Right ventricle myocardium superior (tissue), 1 donor: Measurements from ENCODE around the gene BRPF3. TPM values are rescaled to one million over a fixed set of nuclear protein-coding genes. Genes with fewer than 3 reads are reported as not detected.
"Not testable (repeated sequence)": the region's sequence is repeated elsewhere in the genome, so short reads cannot be mapped to it uniquely, and the experiment has no call there.

Experiments used
- ATAC-seq: fragments of 200-7000 bp; cut with Tn5 transposase; one replicate; pipeline ENCODE4 v1.9.1; 2020; ENCODE audit warnings: mild to moderate bottlenecking; ENCODE audit not compliant: poor library complexity
- DNase-seq: peaks from one replicate; pipeline ENCODE4 v3.0.0-alpha.2; 2020
- intact Hi-C: fragments of 100-400 bp; cut with DNase I; formaldehyde crosslinking; loops from one replicate; pipeline ENCODE4 v1.11.2; 2022
- total RNA-seq: library from RNA; stranded (reverse); fragmentation: NEBNext Ultra II Directional; extraction: Animal tissue kit (Norgen Biotek cat#: 25700); gene quantifications from one replicate; pipeline ENCODE4 v1.2.1, GENCODE V29; 2021
- donor health status: DM: no; HTN: yes; CAD: no; lungs with severe emphysema.

Gene BRPF3
- total RNA-seq, 1 donor from 2014 or later: 17.8 TPM

DNA sequence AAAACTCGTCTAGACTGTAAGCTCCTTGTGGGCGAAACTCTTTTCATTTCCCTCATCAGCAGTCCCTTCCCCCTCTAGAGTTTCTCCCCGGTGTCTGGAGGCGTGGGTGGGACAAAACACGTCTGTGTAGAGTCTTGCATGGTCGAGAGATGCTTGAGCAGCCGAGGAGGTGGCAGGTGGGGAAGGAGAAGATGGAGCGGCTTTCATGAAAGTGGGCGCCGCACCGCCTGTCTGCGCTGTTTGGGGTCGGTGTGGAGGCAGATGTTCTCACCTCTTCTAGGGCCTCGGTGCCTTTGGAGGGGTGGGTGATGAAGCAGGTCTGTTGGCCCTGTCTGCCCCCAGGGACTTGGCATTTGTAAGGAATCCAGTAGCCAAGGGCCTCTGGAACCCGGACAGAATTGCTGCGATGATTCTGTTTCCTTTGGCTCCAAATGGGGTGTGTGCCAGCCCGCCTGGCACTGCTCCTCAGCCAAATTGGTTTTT is 1.2 kb downstream of the BRPF3 start:
- ATAC-seq (no peak), DNase-seq (no peak)

DNA sequence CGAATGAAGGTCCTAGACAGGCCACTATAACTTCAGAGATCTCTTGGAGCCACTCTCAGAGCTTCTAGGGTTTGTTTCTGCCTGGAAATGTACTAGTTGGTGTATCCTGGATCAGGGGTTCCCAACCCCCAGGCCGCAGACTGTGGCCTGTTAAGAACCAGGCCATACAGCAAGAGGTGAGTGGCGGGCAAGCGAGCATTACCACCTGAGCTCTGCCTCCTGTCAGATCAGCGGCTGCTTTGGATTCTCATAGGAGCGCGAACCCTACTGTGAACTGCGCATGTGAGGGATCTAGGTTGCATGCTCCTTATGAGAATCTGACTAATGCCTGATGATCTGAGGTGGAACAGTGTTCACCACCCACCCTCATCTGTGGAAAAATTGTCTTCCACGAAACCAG is 2.4 kb downstream of the BRPF3 start:
- ATAC-seq (no peak), DNase-seq (no peak)
- intact Hi-C loops: loop anchor here (5.0 to 10.0 kb wide), 2 partner anchors 74 to 172 kb away; partner anchors contain the start of gene MAPK14

More for the DNA sequence above, 1.2 kb downstream of the BRPF3 start:
- intact Hi-C loops: loop anchor here (5.0 to 10.0 kb wide), 2 partner anchors 73 to 170 kb away; partner anchors contain the start of gene MAPK14

DNA sequence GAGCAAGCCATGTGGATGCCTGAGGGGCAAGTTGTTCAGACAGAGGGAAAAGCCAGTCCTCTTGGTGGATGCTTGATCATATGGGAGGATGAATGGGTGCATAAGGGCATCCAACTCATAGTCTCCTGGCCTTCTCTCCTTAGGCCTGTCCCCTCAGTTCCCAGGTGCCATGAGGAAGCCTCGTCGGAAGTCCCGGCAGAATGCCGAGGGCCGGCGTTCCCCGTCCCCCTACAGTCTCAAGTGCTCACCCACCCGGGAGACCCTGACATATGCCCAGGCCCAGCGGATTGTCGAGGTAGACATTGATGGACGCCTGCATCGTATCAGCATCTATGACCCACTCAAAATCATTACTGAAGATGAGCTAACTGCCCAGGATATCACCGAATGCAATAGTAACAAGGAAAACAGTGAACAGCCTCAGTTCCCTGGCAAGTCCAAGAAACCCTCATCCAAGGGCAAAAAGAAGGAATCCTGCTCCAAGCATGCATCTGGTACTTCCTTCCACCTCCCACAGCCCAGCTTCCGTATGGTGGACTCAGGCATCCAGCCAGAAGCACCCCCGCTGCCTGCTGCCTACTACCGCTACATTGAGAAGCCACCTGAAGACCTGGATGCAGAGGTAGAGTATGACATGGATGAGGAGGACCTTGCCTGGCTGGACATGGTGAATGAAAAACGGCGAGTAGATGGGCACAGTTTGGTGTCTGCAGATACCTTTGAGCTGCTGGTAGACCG is 3.8 kb downstream of the BRPF3 start:
- intact Hi-C loops: no loop called here

DNA sequence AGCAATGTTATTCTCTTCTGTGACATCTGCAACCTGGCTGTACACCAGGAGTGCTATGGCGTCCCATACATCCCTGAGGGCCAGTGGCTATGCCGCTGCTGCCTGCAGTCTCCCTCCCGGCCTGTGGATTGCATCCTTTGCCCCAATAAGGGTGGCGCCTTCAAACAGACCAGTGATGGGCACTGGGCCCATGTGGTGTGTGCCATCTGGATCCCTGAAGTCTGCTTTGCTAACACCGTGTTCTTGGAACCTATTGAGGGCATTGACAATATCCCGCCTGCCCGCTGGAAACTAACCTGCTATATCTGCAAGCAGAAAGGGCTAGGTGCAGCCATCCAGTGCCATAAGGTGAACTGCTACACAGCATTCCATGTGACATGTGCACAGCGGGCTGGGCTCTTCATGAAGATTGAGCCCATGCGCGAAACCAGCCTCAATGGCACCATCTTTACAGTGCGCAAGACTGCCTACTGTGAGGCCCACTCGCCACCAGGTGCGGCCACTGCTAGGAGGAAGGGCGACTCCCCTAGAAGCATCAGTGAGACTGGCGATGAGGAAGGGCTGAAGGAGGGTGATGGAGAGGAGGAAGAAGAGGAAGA is 4.6 kb downstream of the BRPF3 start:
- intact Hi-C loops: no loop called here
- no peak for ATAC-seq

More for the DNA sequence above, 3.8 kb downstream of the BRPF3 start:
- ATAC-seq (no peak), DNase-seq (no peak)

DNA sequence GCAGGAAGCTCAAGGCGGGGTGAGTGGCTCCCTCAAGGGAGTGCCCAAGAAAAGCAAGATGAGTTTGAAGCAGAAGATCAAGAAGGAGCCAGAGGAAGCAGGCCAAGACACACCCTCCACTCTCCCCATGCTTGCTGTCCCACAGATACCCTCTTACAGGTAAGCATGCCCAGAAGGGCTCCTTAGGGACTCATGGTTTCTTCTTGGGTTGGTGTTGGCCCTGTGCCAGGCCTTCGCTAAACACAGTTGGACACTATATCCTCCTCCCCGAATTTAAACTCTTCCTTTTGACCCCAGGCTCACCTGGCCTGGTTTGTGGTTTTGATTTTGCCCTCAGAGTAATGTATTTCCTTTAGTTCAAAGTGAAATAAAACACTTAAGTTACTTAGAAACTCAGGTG is 5.1 kb downstream of the BRPF3 start:
- intact Hi-C loops: no loop called here
- ATAC-seq (no peak), DNase-seq (no peak)

More for the DNA sequence above, 4.6 kb downstream of the BRPF3 start:
- DNase-seq: no peak

DNA sequence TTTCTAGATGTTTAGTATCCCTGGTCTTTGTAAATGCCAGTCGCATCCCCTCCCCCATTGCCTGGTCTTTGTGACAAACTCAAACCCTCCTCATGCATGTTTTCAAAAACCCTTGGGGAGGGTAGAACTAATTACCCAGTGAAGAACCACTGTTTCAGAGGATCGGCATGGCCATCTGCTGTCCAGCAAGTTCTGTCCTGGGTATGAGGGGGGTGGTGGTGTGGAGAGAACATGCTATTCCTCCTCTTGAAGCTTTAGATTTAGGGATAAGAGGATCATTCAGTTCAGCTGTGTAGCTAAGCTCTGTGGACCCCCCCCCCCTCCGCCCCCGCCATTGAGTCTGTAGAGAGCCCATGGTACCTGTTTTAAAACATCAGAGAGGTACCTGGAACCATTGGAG is 5.6 kb downstream of the BRPF3 start:
- DNase-seq (no peak), ATAC-seq (no peak)
- intact Hi-C loops: no loop called here

DNA sequence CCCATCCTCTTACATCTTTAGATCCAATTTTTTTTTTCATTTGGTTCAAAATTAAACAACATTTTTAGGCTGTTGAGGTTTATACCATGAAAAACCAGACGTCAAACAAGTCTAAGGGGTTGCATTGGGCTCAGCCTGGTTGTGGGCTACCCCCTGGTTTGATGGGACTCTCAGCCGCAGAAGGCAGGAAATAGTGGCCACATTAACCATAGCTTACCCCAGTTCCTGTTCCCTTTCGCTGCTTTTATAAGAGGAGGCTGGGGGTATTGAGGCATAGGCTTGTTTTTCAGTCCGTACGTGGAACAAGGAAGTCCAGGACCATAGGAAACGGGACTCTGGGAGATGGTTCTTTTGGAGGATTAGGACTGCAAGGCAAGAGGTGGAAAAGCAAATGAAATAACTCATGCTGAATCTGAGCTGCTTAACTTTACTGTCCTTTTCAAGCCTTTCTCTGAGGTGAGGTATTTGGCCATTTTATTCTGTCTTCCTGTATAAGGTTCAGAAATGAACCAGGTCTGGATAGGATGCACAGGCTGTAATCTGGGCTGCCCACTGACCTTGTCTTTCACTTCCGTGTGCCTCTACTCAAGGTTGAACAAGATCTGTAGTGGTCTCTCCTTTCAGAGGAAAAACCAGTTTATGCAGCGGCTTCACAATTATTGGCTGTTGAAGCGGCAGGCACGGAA is 7.7 kb downstream of the BRPF3 start:
- intact Hi-C loops: no loop called here
- ATAC-seq (no peak), DNase-seq (no peak)

DNA sequence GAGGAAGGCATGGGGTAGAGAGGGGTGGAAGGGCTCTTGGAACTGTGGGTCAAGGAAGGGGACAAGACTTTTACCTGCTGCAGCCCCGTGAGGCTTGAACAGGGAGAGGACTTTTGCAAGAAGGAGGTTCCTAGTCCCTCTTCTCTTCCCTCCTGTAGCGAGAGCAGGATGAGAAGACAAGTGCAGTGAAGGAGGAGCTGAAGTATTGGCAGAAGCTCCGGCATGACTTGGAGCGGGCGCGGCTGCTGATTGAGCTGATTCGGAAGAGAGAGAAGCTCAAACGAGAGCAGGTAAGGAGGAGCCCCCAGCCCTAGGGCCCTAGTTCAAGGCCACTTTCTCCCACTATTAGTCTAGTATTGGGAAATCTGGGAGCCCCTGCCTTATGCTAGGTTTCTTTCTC is 10.6 kb downstream of the BRPF3 start:
- ATAC-seq (no peak), DNase-seq (no peak)
- intact Hi-C loops: no loop called here

DNA sequence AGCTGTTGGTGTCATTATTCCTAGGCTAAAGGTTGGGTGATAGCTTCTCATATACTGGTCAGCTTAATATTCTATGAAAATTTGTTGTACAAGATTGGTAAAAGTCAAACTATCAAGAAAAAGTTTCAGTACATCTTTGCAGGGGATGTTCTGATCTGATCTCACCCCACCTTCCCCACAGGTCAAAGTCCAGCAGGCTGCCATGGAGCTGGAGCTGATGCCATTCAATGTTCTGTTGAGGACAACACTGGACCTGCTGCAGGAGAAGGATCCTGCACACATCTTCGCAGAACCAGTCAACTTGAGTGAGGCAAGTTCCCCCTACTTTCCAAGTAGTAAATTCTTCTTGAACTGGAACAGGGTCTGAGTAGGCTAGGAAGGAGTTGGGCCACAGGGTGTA is 13.1 kb downstream of the BRPF3 start:
- intact Hi-C loops: no loop called here
- DNase-seq (no peak), ATAC-seq (no peak)

DNA sequence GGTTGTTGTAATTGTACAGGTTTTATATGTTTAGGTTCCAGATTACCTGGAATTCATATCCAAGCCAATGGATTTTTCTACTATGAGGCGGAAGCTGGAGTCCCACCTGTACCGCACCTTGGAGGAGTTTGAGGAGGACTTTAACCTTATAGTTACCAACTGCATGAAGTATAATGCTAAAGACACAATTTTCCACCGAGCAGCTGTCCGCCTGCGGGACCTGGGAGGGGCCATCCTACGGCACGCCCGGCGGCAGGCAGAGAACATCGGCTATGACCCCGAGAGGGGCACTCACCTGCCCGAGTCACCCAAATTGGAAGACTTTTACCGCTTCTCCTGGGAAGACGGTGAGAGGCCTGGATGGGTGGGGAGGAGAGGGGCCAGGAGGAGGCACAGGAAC is 13.6 kb downstream of the BRPF3 start:
- ATAC-seq: peak; percentile 25
- no peak for DNase-seq
- intact Hi-C loops: no loop called here

DNA sequence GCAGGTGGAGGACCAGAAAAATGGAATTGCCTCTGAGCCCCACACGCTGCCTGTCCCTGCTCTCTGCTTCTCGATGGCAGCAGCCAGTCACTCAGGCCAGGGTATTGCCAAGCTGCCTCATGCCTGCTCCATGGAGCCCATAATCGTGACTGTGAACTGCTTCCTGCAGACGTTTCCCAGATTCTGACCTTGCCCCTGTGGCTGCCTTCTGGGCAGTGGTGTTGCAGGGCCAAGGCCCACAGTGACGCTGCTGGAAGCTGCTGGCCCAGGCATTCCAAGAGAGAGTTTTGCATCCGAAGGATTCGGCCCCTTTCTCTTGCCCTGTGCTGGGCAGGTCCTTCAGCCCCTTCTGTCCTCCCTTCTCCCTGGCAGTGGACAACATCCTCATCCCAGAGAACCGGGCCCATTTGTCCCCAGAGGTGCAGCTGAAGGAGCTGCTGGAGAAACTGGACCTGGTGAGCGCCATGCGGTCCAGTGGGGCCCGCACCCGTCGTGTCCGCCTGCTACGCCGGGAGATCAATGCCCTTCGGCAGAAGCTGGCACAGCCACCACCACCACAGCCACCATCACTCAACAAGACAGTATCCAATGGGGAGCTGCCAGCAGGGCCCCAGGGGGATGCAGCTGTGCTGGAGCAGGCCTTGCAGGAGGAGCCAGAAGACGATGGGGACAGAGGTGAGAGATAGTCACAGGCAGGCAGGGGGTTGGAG is 14.5 kb downstream of the BRPF3 start:
- ATAC-seq (no peak), DNase-seq (no peak)
- intact Hi-C loops: no loop called here

DNA sequence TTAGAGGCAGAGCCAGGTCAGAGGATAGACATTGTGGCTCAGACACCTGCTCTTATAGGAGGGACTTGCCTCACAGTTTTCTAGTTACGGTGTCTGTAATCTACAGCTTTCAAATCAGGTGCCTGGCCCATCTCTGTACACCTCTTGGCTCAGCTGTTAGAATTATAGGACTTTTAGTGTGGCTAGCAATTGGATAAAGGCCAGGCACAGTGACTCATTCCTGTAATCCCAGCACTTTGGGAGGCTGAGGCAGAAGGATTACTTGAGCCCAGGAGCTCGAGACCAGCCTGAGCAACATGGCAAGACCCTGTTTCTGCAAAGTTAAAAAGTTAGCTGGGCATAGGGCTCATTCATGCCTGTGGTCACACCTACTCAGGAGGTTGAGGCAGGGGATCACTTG is 20.0 kb downstream of the BRPF3 start:
- ATAC-seq: peak; percentile 29
- intact Hi-C loops: no loop called here
- no peak for DNase-seq

DNA sequence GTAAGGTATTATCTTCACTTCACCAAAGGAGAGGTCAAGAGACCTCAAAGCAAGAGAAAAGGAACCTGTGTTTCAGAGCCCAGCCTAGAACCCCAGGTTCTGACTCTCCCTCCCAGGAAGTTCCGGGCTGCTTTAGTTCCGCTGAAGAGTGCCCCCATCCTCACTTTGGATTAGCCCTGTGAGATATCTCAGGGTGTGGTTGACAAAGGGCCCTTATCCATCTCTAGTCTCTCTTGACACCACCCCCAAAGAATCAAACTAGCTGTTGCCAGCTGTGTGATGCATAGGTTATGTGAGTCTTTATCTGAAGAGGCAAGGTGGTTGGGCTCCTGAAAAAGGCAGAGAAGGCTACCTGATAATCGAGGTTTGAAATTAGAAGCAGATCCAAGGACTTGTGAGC is 20.6 kb downstream of the BRPF3 start:
- no peak for ATAC-seq
- intact Hi-C loops: no loop called here

DNA sequence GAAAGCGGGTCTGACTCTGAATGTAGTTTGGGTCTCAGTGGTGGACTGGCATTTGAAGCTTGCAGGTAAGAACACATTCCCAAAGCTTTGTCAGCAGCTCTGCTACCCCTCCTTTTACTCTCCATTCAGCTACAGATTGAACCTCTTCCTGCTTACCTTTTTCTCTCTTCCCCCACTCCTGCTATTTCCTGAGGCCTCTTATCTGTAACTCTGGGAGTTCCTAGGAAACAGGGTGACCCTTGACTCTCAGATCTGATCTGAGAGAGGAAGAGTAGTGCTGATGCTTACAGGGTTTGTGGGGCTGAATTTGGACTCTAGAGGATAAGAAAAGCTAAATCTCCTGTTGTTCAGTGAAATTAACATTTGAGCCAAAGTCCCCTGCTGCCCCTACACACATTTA is 21.4 kb downstream of the BRPF3 start:
- intact Hi-C loops: no loop called here
- no peak for ATAC-seq
- DNase-seq: no peak

More for the DNA sequence above, 20.6 kb downstream of the BRPF3 start:
- no peak for DNase-seq

DNA sequence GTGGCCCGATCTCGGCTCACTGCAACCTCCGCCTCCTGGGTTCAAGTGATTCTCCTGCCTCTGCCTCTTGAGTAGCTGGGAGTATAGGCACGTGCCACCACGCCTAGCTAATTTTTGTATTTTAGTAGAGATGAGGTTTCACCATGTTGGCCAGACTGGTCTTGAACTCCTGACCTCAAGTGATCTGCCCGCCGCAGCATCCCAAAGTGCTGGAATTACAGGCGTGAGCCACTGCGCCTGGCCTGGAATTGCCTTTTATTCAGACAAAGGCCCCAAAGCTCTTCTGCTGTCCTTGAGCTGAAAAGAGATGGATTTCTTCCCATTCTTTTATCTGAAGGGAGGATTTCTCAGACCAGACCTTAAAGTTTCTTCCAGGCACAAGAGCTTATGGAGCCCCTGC is 22.0 kb downstream of the BRPF3 start:
- ATAC-seq, DNase-seq, intact Hi-C loops: not testable (repeated sequence)

DNA sequence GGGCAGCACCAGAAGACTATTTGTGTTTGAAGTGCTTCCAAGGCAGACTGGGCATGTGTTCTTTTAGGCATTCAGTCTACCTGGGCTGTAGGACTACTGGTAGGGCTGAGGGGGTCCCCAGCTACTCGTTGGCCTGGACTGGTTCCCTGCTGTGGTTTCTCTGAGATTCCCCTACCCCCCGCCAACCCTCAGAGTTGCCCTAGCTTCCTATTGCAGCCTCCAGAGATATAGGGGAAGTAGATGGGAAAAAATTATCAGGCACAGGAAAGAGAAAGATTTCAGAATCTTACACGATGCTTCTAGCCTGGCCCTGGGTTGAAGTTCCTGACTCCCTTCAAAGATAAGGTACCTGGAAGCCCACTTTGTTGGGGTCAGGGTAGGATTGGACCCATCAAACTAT is 22.5 kb downstream of the BRPF3 start:
- DNase-seq (no peak), ATAC-seq (no peak)
- intact Hi-C loops: no loop called here

DNA sequence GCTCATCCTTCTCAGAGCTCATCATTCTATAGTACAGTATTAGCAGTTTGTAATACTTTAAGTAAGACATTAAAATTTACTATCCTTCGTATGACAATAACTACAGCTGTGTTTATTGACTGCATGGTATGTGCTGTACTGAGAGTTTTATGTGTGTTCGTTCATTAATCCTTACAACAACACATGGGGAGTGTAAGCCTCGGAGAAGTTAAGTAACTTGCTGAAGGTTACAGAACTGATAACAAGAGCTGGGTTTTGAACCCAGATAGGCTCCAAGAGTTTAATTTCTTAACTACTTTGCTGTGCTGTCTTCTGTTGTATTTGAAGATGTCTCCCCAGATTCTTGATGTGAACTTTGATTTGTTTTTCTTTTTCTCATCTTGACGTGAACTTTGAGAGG is 23.7 kb downstream of the BRPF3 start:
- intact Hi-C loops: no loop called here
- DNase-seq (no peak), ATAC-seq (no peak)

DNA sequence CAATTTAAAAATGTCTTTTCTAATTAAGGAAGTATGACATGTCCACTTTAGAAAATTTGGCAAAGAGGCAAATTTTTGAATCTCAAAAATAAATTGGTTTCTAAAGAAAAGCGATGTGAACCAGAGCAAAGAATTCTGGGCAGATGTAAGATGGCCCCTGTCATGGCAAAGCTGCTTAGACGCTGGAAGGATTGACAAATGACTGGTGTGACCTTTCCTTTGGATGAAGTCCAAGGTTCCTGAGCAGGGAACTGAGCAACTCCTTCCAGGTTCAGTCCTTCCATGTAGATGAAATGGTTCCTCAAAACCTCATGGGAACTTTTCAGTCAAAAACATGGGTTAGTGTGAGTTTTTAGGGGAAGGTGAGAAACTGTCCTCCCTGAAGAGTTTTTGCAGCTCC is 25.1 kb downstream of the BRPF3 start:
- DNase-seq: no peak
- intact Hi-C loops: no loop called here
- ATAC-seq: no peak

DNA sequence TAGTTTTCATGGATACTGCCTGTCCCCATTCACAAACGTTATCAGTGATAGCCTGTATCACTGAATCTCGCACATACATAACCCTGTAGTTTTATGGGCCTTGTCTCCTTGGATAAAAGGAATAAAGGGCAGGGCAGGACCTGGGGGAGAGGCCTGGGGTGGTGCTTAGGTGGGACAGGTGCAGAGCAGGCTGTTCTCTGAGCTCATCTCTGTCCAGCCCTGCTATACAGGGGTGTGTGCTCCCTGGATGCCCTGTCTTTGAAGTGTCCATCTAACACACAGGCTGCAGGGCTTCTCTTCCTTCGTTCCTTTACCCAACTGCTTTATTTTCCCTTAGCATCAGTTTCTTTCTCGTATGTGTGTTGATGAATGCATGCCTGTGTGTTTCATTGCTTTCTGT is 26.4 kb downstream of the BRPF3 start:
- intact Hi-C loops: no loop called here
- ATAC-seq: no peak
- DNase-seq: no peak
